Measurements from ENCODE around the gene TRIM17.

Gene TRIM17

GRCh38 chr1:228413241-228414010 is 3.2 kb downstream of the TRIM17 start:
- TF ChIP-seq USF1 (IDR thresholded peaks at IDR 0.05) (no peak), FOXM1 (IDR thresholded peaks at IDR 0.05; ENCODE audit: borderline replicate concordance, low read depth) (no peak), TEAD4 (IDR thresholded peaks at IDR 0.05) (no peak), EGR1 (IDR thresholded peaks at IDR 0.05) (no peak), NFIC (IDR thresholded peaks at IDR 0.05) (no peak), MAX (IDR thresholded peaks at IDR 0.05) (no peak), RAD21 (IDR thresholded peaks at IDR 0.05; ENCODE audit: low read depth) (no peak), TAF1 (IDR thresholded peaks at IDR 0.05; ENCODE audit: low read depth) (no peak), CEBPB (IDR thresholded peaks at IDR 0.05) (no peak), EP300 (IDR thresholded peaks at IDR 0.05; ENCODE audit: borderline replicate concordance) (no peak), ZBTB7A (IDR thresholded peaks at IDR 0.05; ENCODE audit: low read depth) (no peak), CREB1 (IDR thresholded peaks at IDR 0.05; ENCODE audit: low read depth) (no peak)

- TF ChIP-seq CREB1 (IDR thresholded peaks at IDR 0.05; ENCODE audit: low read depth) (no peak), NFIC (IDR thresholded peaks at IDR 0.05) (no peak), RAD21 (IDR thresholded peaks at IDR 0.05; ENCODE audit: low read depth) (no peak), EGR1 (IDR thresholded peaks at IDR 0.05) (no peak), TEAD4 (IDR thresholded peaks at IDR 0.05) (no peak), YY1 (IDR thresholded peaks at IDR 0.05; ENCODE audit: low read depth) (no peak), ZBTB7A (IDR thresholded peaks at IDR 0.05; ENCODE audit: low read depth) (no peak), FOXM1 (IDR thresholded peaks at IDR 0.05; ENCODE audit: borderline replicate concordance, low read depth) (no peak)
Observed at GRCh38 chr1:228411548-228412430, 4.9 kb downstream of the TRIM17 start.

- TF ChIP-seq EGR1 (IDR thresholded peaks at IDR 0.05), result no peak
- TF ChIP-seq EP300 (IDR thresholded peaks at IDR 0.05; ENCODE audit: borderline replicate concordance), result no peak
- no peak for TF ChIP-seq NFIC (IDR thresholded peaks at IDR 0.05)
- no peak for TF ChIP-seq CREB1 (IDR thresholded peaks at IDR 0.05; ENCODE audit: low read depth)
- TF ChIP-seq USF1 (IDR thresholded peaks at IDR 0.05), result no peak
- TF ChIP-seq TAF1 (IDR thresholded peaks at IDR 0.05; ENCODE audit: low read depth), result no peak
- no peak for TF ChIP-seq REST (IDR thresholded peaks at IDR 0.05; ENCODE audit: low read depth)
Observed at GRCh38 chr1:228411121-228411520, 5.5 kb downstream of the TRIM17 start.

- TF ChIP-seq RAD21 (IDR thresholded peaks at IDR 0.05; ENCODE audit: low read depth) (no peak), REST (IDR thresholded peaks at IDR 0.05; ENCODE audit: low read depth) (no peak), CEBPB (IDR thresholded peaks at IDR 0.05) (no peak), TEAD4 (IDR thresholded peaks at IDR 0.05) (no peak), CREB1 (IDR thresholded peaks at IDR 0.05; ENCODE audit: low read depth) (no peak), FOXM1 (IDR thresholded peaks at IDR 0.05; ENCODE audit: borderline replicate concordance, low read depth) (no peak), EGR1 (IDR thresholded peaks at IDR 0.05) (no peak), TCF12 (IDR thresholded peaks at IDR 0.05; ENCODE audit: low read depth) (no peak), EP300 (IDR thresholded peaks at IDR 0.05; ENCODE audit: borderline replicate concordance) (no peak), NFIC (IDR thresholded peaks at IDR 0.05) (no peak), YY1 (IDR thresholded peaks at IDR 0.05; ENCODE audit: low read depth) (no peak), USF1 (IDR thresholded peaks at IDR 0.05) (no peak), ZBTB7A (IDR thresholded peaks at IDR 0.05; ENCODE audit: low read depth) (no peak), TAF1 (IDR thresholded peaks at IDR 0.05; ENCODE audit: low read depth) (no peak), MAX (IDR thresholded peaks at IDR 0.05) (no peak)
Observed at GRCh38 chr1:228410671-228411070, 6.0 kb downstream of the TRIM17 start.

GRCh38 chr1:228410015-228410414 is 6.6 kb downstream of the TRIM17 start:
- TF ChIP-seq CREB1 (IDR thresholded peaks at IDR 0.05; ENCODE audit: low read depth) (no peak), CEBPB (IDR thresholded peaks at IDR 0.05) (0 out of 2 replicates have a peak, but pooled peaks have one; percentile 12), YY1 (IDR thresholded peaks at IDR 0.05; ENCODE audit: low read depth) (no peak), EGR1 (IDR thresholded peaks at IDR 0.05) (no peak), USF1 (IDR thresholded peaks at IDR 0.05) (no peak), EP300 (IDR thresholded peaks at IDR 0.05; ENCODE audit: borderline replicate concordance) (no peak), TCF12 (IDR thresholded peaks at IDR 0.05; ENCODE audit: low read depth) (no peak)
